Measurements from ENCODE around the gene GNG11.

Gene GNG11

GRCh38 chr7:93883917-93884345 lies 37.6 kb upstream of the GNG11 start:
- in situ Hi-C loops (cut with HindIII; ENCODE audit: low sequenced_read_pairs) = no loop called here
- no peak for TF ChIP-seq CTCF (IDR thresholded peaks at IDR 0.05; ENCODE audit: low read depth, low read length, missing control alignments)
- no peak overlapping the region for H3K4me3 ChIP-seq (ENCODE audit: low read depth, low read length)
- DNase-seq (ENCODE audit: low read depth) = no peak

- DNase-seq (ENCODE audit: low read depth) = no peak
- H3K4me3 ChIP-seq (ENCODE audit: low read depth, low read length) = no peak overlapping the region
- TF ChIP-seq CTCF (IDR thresholded peaks at IDR 0.05; ENCODE audit: low read depth, low read length, missing control alignments) = no peak
- in situ Hi-C loops (cut with HindIII; ENCODE audit: low sequenced_read_pairs) = no loop called here
These were observed 37.0 kb upstream of the GNG11 start for GRCh38 chr7:93884541-93884940.

- H3K4me3 ChIP-seq (ENCODE audit: low read depth, low read length) = no peak overlapping the region
- DNase-seq (ENCODE audit: low read depth) = no peak
- TF ChIP-seq CTCF (IDR thresholded peaks at IDR 0.05; ENCODE audit: low read depth, low read length, missing control alignments) = no peak
- in situ Hi-C loops (cut with HindIII; ENCODE audit: low sequenced_read_pairs) = no loop called here
These were observed 32.3 kb upstream of the GNG11 start for GRCh38 chr7:93889261-93889660.

- peak; percentile 9 for TF ChIP-seq CTCF (IDR thresholded peaks at IDR 0.05; ENCODE audit: low read depth, low read length, missing control alignments)
- in situ Hi-C loops (cut with HindIII; ENCODE audit: low sequenced_read_pairs) = no loop called here
- DNase-seq (ENCODE audit: low read depth) = no peak
- peak overlapping the region; percentile 59 for H3K4me3 ChIP-seq (ENCODE audit: low read depth, low read length)
These were observed 31.5 kb upstream of the GNG11 start for GRCh38 chr7:93890041-93890463.

GRCh38 chr7:93890464-93891068 lies 31.0 kb upstream of the GNG11 start, which contains the start of gene TFPI2:
Gene TFPI2 (minus strand): TSS chr7:93890753. CDS start chr7:93890678, 75 bp downstream.
- DNase-seq (ENCODE audit: low read depth) = no peak
- peak within 1 kb of the TSS; percentile 59 for H3K4me3 ChIP-seq (ENCODE audit: low read depth, low read length)
- in situ Hi-C loops (cut with HindIII; ENCODE audit: low sequenced_read_pairs) = no loop called here
- no peak for TF ChIP-seq CTCF (IDR thresholded peaks at IDR 0.05; ENCODE audit: low read depth, low read length, missing control alignments)

- no peak for TF ChIP-seq CTCF (IDR thresholded peaks at IDR 0.05; ENCODE audit: low read depth, low read length, missing control alignments)
- DNase-seq (ENCODE audit: low read depth) = no peak
- in situ Hi-C loops (cut with HindIII; ENCODE audit: low sequenced_read_pairs) = no loop called here
- H3K4me3 ChIP-seq (ENCODE audit: low read depth, low read length) = no peak overlapping the region
These were observed 27.1 kb upstream of the GNG11 start for GRCh38 chr7:93894426-93894825.
